ENCODE results near the gene NDUFAF8.

DNA sequence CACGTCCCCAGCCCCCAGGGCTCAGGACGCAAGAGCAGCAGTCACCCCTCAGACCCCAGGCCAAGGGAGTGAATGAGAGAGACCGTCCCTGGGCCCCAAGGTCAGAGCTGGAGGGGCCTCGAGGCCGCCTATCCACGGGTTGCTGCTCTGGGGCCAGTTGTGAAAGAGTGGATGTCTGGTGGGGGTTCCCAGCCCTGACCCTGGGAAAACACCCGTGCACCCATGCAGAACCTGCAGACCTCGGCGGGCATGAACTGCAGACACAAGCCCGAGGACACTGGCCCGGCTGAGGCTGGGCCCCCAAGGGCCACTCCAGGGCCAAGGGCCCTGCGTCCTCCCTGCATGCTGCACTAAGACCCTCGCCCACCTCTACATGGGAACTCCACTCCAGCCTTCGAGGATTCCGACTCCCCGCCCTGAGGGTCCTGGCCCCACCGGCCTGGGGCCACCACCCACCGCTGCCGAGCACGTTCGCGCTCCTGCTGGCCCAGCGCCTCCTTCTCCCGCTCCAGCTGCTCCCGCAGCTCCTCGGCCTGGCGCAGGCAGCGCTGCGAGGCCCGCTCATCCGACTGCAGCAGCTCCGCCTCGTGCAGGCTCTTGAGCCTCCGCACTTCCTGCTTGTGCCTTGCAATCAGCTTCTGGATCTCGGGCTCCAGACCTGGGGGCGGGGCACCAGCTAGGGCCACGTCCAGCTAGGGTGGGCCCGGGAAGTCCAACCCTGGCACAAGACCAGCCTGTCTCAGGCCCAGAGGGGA lies 45.5 kb upstream of the NDUFAF8 start:
- TF ChIP-seq, protein P1, sequence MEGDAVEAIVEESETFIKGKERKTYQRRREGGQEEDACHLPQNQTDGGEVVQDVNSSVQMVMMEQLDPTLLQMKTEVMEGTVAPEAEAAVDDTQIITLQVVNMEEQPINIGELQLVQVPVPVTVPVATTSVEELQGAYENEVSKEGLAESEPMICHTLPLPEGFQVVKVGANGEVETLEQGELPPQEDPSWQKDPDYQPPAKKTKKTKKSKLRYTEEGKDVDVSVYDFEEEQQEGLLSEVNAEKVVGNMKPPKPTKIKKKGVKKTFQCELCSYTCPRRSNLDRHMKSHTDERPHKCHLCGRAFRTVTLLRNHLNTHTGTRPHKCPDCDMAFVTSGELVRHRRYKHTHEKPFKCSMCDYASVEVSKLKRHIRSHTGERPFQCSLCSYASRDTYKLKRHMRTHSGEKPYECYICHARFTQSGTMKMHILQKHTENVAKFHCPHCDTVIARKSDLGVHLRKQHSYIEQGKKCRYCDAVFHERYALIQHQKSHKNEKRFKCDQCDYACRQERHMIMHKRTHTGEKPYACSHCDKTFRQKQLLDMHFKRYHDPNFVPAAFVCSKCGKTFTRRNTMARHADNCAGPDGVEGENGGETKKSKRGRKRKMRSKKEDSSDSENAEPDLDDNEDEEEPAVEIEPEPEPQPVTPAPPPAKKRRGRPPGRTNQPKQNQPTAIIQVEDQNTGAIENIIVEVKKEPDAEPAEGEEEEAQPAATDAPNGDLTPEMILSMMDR (IDR thresholded peaks at IDR 0.05): no peak
- TF ChIP-seq POLR2A (IDR thresholded peaks at IDR 0.05): no peak
